H9 (cell line): ENCODE results near the gene GYG2. TPM values are rescaled to one million over a fixed set of nuclear protein-coding genes. Genes with fewer than 3 reads are reported as not detected.

ENCODE experiments used
- DNase-seq: peaks from one replicate; pipeline ENCODE4 v3.0.0-alpha.2; 2017
- H2AFZ ChIP-seq: one replicate; pipeline ENCODE4 v1.6.1; 2013; ENCODE audit warnings: mild to moderate bottlenecking, low read length, control low read depth, moderate library complexity
- H2AK5ac ChIP-seq: 2 replicates; pipeline ENCODE4 v1.6.1; 2013; ENCODE audit warnings: low read length, control low read depth, mixed read lengths; ENCODE audit not compliant: insufficient read length
- H2BK120ac ChIP-seq: one replicate; pipeline ENCODE4 v1.6.1; 2013; ENCODE audit warnings: low read depth, mild to moderate bottlenecking, low read length, control low read depth, inconsistent platforms; ENCODE audit not compliant: poor library complexity, severe bottlenecking
- H2BK12ac ChIP-seq: 2 replicates; pipeline ENCODE4 v1.6.1; 2013; ENCODE audit warnings: low read length, control low read depth, mixed read lengths, low read depth; ENCODE audit not compliant: insufficient read length
- H2BK15ac ChIP-seq: 2 replicates; pipeline ENCODE4 v1.6.1; 2013; ENCODE audit warnings: low read depth, low read length, control low read depth
- H2BK20ac ChIP-seq: one replicate; pipeline ENCODE4 v1.6.1; 2013; ENCODE audit warnings: low read depth, mild to moderate bottlenecking, low read length, control low read depth, inconsistent platforms; ENCODE audit not compliant: poor library complexity, severe bottlenecking
- H2BK5ac ChIP-seq: 2 replicates; pipeline ENCODE4 v1.6.1; 2013; ENCODE audit warnings: low read length, control low read depth, mixed read lengths; ENCODE audit not compliant: insufficient read length
- H3K14ac ChIP-seq: 2 replicates; pipeline ENCODE4 v1.6.1; 2013; ENCODE audit warnings: low read length, control low read depth; ENCODE audit not compliant: insufficient read depth
- H3K18ac ChIP-seq: 2 replicates; pipeline ENCODE4 v1.6.1; 2013; ENCODE audit warnings: low read depth, mild to moderate bottlenecking, mixed read lengths, low read length, control low read depth; ENCODE audit not compliant: insufficient read length
- H3K23ac ChIP-seq: 2 replicates; pipeline ENCODE4 v1.6.1; 2013; ENCODE audit warnings: low read length, control low read depth, mixed read lengths, low read depth; ENCODE audit not compliant: insufficient read length
- H3K23me2 ChIP-seq: 2 replicates; pipeline ENCODE4 v1.6.1; 2013; ENCODE audit warnings: low read depth, mild to moderate bottlenecking, mixed read lengths, low read length, control low read depth; ENCODE audit not compliant: insufficient read length, poor library complexity, severe bottlenecking
- H3K27ac ChIP-seq: 2 replicates; pipeline ENCODE4 v1.5.1; 2013; ENCODE audit warnings: low read length, control low read depth, mixed read lengths, low read depth; ENCODE audit not compliant: insufficient read length
- H3K27me3 ChIP-seq: 2 replicates; pipeline ENCODE4 v1.6.1; 2013; ENCODE audit warnings: low read length, control low read depth, inconsistent platforms; ENCODE audit not compliant: insufficient read depth
- H3K4ac ChIP-seq: 2 replicates; pipeline ENCODE4 v1.6.1; 2013; ENCODE audit warnings: low read depth, mild to moderate bottlenecking, control low read depth, inconsistent platforms, low read length, moderate library complexity
- H3K4me1 ChIP-seq: 2 replicates; pipeline ENCODE4 v1.6.1; 2013; ENCODE audit warnings: low read length, control low read depth, inconsistent platforms; ENCODE audit not compliant: insufficient read depth
- H3K4me2 ChIP-seq: 2 replicates; pipeline ENCODE4 v1.6.1; 2013; ENCODE audit warnings: low read length, control low read depth, mixed read lengths; ENCODE audit not compliant: insufficient read length, insufficient read depth
- H3K56ac ChIP-seq: 2 replicates; pipeline ENCODE4 v1.6.1; 2013; ENCODE audit warnings: low read depth, mild to moderate bottlenecking, mixed read lengths, low read length, control low read depth; ENCODE audit not compliant: insufficient read length
- H3K79me1 ChIP-seq: 2 replicates; pipeline ENCODE4 v1.6.1; 2013; ENCODE audit warnings: low read depth, mild to moderate bottlenecking, moderate library complexity, low read length, control low read depth, inconsistent platforms; ENCODE audit not compliant: insufficient read depth, poor library complexity, severe bottlenecking
- H3K79me2 ChIP-seq: 2 replicates; pipeline ENCODE4 v1.6.1; 2013; ENCODE audit warnings: low read length, control low read depth, inconsistent platforms; ENCODE audit not compliant: insufficient read depth
- H3K9ac ChIP-seq: 2 replicates; pipeline ENCODE4 v1.6.1; 2013; ENCODE audit warnings: low read length, control low read depth, mixed read lengths; ENCODE audit not compliant: insufficient read length; ENCODE audit errors: extremely low read depth
- H3K9me3 ChIP-seq: one replicate; pipeline ENCODE4 v1.6.1; 2013; ENCODE audit warnings: low read depth, low read length, inconsistent platforms; ENCODE audit not compliant: control insufficient read depth
- H3T11ph ChIP-seq: one replicate; pipeline ENCODE4 v1.6.1; 2013; ENCODE audit warnings: mild to moderate bottlenecking, low read length, control low read depth, inconsistent platforms
- H4K20me1 ChIP-seq: one replicate; pipeline ENCODE4 v1.6.1; 2013; ENCODE audit not compliant: control insufficient read depth, insufficient read length, insufficient read depth
- H4K5ac ChIP-seq: 2 replicates; pipeline ENCODE4 v1.6.1; 2013; ENCODE audit warnings: low read depth, mild to moderate bottlenecking, mixed read lengths, low read length, control low read depth; ENCODE audit not compliant: insufficient read length
- H4K8ac ChIP-seq: replicated peaks from 2 replicates; pipeline ENCODE4 v1.6.1; 2013; ENCODE audit warnings: low read length, control low read depth, mixed read lengths, low read depth; ENCODE audit not compliant: insufficient read length
- H4K91ac ChIP-seq: 2 replicates; pipeline ENCODE4 v1.6.1; 2013; ENCODE audit warnings: low read depth, mild to moderate bottlenecking, moderate library complexity, mixed read lengths, low read length, control low read depth; ENCODE audit not compliant: insufficient read length
- H3K27ac Mint-ChIP-seq, 3 experiments: 2 replicates in 2 of 3; 3 replicates in 1 of 3; pipeline ENCODE4 v1.8.0; 2020 to 2021; ENCODE audit warnings: mixed read lengths in 3 of 3, mild to moderate bottlenecking in 1 of 3, moderate library complexity in 1 of 3
- H3K27me3 Mint-ChIP-seq: 2 replicates; pipeline ENCODE4 v1.8.0; 2021; ENCODE audit warnings: low read depth, mild to moderate bottlenecking, moderate library complexity, mixed read lengths
- H3K36me3 Mint-ChIP-seq, 3 experiments: 2 replicates in 2 of 3; 3 replicates in 1 of 3; pipeline ENCODE4 v1.8.0; 2020 to 2021; ENCODE audit warnings: low read depth in 3 of 3, mixed read lengths in 3 of 3; ENCODE audit not compliant: insufficient read depth in 1 of 3
- H3K4me1 Mint-ChIP-seq, 2 experiments: 2 replicates each; pipeline ENCODE4 v1.8.0; 2020; ENCODE audit warnings: mixed read lengths in 2 of 2
- H3K4me3 Mint-ChIP-seq, 2 experiments: 2 replicates in 1 of 2; 3 replicates in 1 of 2; pipeline ENCODE4 v1.8.0; 2020 to 2021; ENCODE audit warnings: mild to moderate bottlenecking in 2 of 2, mixed read lengths in 2 of 2, moderate library complexity in 1 of 2
- H3K9me3 Mint-ChIP-seq, 2 experiments: 2 replicates in 1 of 2; 3 replicates in 1 of 2; pipeline ENCODE4 v1.8.0; 2020; ENCODE audit warnings: mild to moderate bottlenecking in 2 of 2, mixed read lengths in 2 of 2, moderate library complexity in 1 of 2
- CTCF ChIP-seq: fragments of 200-600 bp; sonication (generic); conservative IDR thresholded peaks from 3 replicates; pipeline ENCODE4 v1.8.0; 2021; ENCODE audit warnings: antibody characterized with exemption, mild to moderate bottlenecking
- WGBS: extraction: QIAGEN DNeasy Blood & Tissue Kit; methylation state at CpG from one replicate; pipeline ENCODE4 v1.1.7; 2013; ENCODE audit warnings: missing lambda C conversion rate, low lambda C conversion rate, mixed read lengths; ENCODE audit not compliant: insufficient read length; ENCODE audit errors: extremely low coverage; 5-methylcytosine and 5-hydroxymethylcytosine counted together
- total RNA-seq: library from RNA; stranded (reverse); gene quantifications from 2 replicates; pipeline ENCODE4 v1.2.1, GENCODE V29; 2021

The GYG2 gene
- total RNA-seq, 1 experiment from 2014 or later = 95.9 TPM

DNA sequence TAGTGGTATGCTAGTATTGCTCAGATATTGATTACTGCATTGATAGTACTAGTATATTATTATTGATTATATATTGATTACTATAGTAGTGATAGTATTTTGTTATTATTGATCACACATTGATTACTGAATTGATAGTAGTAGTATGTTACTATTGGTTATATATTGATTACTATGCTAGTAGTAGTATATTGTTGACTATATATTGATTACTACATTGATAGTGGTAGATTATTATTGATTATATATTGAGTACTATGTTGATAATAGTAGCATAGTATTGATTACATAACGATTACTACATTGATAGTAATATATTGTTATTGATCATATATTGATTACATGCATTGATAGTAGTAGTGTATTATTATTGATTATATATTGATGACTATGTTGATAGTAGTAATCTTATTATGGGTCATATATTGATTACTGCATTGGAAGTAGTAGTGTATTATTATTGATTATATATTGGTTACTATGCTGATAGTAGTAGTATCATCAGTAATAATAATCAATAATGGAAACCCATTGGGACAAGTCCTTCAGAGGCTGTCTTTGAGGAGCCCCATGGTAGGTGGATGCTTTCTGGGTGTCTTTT is 30.6 kb downstream of the GYG2 start:
- no peaks in the 10 kb centered on the region for H3K23me2 ChIP-seq
- no peak overlapping the region for H2BK120ac ChIP-seq
- no peaks in the 10 kb centered on the region for H3K79me2 ChIP-seq
- no peak overlapping the region for H3K4me2 ChIP-seq
- no peaks in the 10 kb centered on the region for H3K27me3 Mint-ChIP-seq
- no peak overlapping the region for H3K4ac ChIP-seq
- H3K14ac ChIP-seq = no peak overlapping the region
- no peaks in the 10 kb centered on the region for H3K79me1 ChIP-seq
- H2BK15ac ChIP-seq = no peak overlapping the region
- no peak overlapping the region for H3K9ac ChIP-seq
- TF ChIP-seq CTCF = no peak
- no peak overlapping the region for H2BK20ac ChIP-seq
- H3K9me3 Mint-ChIP-seq = no peaks in the 10 kb centered on the region
- H4K91ac ChIP-seq = no peak overlapping the region
- peaks cover 53 to 77% (median 75%) of the 10 kb centered on the region in 3 experiments for H3K36me3 Mint-ChIP-seq
- H2AK5ac ChIP-seq = no peak overlapping the region
- H4K8ac ChIP-seq = no peak overlapping the region
- no peaks in the 10 kb centered on the region; the same call in 1 of the 2 replicates for H3K4me1 ChIP-seq
- no peak overlapping the region for H3K23ac ChIP-seq
- no peaks in the 10 kb centered on the region for H3K9me3 ChIP-seq
- DNase-seq = no peak
- WGBS = 100% methylated on average over 1 of the region's 1 CpG
- H3K27me3 ChIP-seq = no peaks in the 10 kb centered on the region
- H3K4me1 Mint-ChIP-seq = peaks cover 6 to 9% of the 10 kb centered on the region in 2 experiments
- H2BK5ac ChIP-seq = no peak overlapping the region
- H3K18ac ChIP-seq = no peak overlapping the region
- H2BK12ac ChIP-seq = no peak overlapping the region
- H3K4me3 Mint-ChIP-seq = no peak overlapping the region
- no peak overlapping the region for H3K27ac Mint-ChIP-seq
- no peak overlapping the region for H3K27ac ChIP-seq
- H3K56ac ChIP-seq = no peak overlapping the region
- no peak overlapping the region for H4K5ac ChIP-seq
- H3T11ph ChIP-seq = no peak overlapping the region
- H4K20me1 ChIP-seq = no peaks in the 10 kb centered on the region
- no peak overlapping the region for H2AFZ ChIP-seq
